Right renal cortex interstitium (tissue), 3 donors: ENCODE results near the gene STARD10. TPM values are rescaled to one million over a fixed set of nuclear protein-coding genes. Genes with fewer than 3 reads are reported as not detected.
"Not testable (repeated sequence)": the region's sequence is repeated elsewhere in the genome, so short reads cannot be mapped to it uniquely, and the experiment has no call there.

ENCODE experiments used
- DNase-seq, 3 donors: peaks; one replicate each; pipeline ENCODE4 v3.0.0-alpha.2; 2013; ENCODE audit warnings: low read depth in 3 of 3, low spot score in 2 of 3
- polyA plus RNA-seq, 3 donors: library from polyadenylated mRNA; unstranded; fragments of 120-200 nt; gene quantifications; one replicate each; pipeline ENCODE4 v1.2.1, GENCODE V29; 2013; ENCODE audit not compliant: insufficient read length in 3 of 3

The STARD10 gene, protein sequence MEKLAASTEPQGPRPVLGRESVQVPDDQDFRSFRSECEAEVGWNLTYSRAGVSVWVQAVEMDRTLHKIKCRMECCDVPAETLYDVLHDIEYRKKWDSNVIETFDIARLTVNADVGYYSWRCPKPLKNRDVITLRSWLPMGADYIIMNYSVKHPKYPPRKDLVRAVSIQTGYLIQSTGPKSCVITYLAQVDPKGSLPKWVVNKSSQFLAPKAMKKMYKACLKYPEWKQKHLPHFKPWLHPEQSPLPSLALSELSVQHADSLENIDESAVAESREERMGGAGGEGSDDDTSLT
- polyA plus RNA-seq, result 10 to 100 TPM; 63.3 to 80.7 (median 76.1) TPM

- peak; percentile 94 to 95 (median 94) for DNase-seq
These were observed at the start of gene STARD10 for GRCh38 chr11:72793425-72794367. Gene STARD10, minus strand, starts transcription at chr11:72794047. Its CDS starts 12,866 bp downstream, at chr11:72781181.

DNA sequence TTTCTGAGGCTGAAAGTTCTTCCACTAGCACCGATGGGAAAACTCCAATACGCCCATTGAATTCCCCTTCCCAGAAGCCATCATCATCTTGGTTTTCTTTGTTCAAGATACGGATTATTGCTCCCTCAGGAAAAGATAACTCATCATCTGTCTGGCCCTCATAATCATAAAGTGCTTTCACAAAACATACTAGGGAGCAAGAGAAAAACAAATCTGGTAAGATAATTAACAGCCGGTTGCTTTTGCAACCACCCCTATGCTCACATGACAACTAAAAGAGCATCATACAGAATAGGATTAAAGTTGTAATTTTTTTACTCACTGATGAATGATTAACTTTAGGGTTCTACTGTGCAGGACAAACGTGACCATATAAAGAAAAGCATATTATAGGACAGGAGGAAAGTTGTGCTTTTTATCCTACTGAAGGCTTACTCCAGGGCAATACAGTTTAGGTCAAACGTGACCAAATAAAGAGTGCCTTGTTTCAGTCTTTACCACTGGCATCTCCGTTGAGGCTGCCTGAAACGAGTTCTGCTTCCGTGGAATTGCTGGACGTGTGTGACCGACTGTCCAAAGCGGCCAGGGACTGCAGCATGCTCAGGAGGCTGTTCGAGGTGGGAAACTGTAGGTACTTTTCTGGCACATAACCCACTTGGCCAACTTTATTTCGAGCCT is 48.9 kb upstream of the STARD10 start:
- DNase-seq, result no peak

- DNase-seq, result no peak
These were observed 48.3 kb upstream of the STARD10 start for GRCh38 chr11:72842126-72842525.

DNA sequence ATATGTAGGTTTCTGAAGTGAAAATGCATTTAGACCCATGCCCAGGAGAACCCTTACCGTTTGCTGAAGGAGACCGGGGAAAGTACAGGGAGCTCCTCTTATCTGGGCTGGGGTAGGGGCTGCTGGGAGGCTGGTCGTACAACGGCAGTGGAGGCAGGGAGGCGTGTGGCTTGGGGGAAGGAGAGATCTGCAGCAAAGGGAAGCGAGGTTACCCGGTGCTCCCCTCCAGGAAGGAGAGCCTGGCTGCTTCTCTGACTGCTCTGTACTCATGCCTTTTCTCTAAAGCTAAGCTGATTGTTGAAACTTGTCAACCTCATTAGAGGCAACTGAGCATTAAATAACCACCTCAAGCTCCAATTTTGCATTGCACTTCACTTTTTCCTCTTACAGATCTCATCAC is 47.5 kb upstream of the STARD10 start:
- DNase-seq, result no peak

- no peak for DNase-seq
These were observed 46.9 kb upstream of the STARD10 start for GRCh38 chr11:72840780-72841179.

GRCh38 chr11:72838691-72839305 is 45.0 kb upstream of the STARD10 start:
- DNase-seq, result no peak

DNA sequence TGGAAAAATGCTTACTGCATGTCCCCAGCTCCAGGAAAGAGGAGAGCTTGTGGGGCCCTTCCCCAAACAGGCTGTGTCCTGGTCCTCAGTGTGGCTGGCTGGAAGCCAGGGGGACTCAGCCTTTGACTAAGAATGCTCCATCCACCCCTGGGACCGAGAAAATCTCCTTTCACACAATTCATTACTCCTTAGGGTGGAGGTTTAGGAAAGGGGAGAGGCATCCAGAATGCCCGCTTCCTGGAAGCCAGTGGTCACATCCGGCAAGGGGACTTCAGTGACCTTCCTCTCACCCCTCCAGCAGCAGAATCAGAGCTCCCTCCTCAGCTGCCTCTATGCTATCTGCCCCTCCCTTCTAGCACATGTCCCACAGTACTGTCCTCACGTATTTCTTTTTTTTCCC is 42.3 kb upstream of the STARD10 start:
- DNase-seq, result no peak

GRCh38 chr11:72834905-72835304 is 41.1 kb upstream of the STARD10 start:
- no peak for DNase-seq

GRCh38 chr11:72833811-72834493 is 40.1 kb upstream of the STARD10 start:
- DNase-seq, result peak in 1 of 3 donors; percentile 64

DNA sequence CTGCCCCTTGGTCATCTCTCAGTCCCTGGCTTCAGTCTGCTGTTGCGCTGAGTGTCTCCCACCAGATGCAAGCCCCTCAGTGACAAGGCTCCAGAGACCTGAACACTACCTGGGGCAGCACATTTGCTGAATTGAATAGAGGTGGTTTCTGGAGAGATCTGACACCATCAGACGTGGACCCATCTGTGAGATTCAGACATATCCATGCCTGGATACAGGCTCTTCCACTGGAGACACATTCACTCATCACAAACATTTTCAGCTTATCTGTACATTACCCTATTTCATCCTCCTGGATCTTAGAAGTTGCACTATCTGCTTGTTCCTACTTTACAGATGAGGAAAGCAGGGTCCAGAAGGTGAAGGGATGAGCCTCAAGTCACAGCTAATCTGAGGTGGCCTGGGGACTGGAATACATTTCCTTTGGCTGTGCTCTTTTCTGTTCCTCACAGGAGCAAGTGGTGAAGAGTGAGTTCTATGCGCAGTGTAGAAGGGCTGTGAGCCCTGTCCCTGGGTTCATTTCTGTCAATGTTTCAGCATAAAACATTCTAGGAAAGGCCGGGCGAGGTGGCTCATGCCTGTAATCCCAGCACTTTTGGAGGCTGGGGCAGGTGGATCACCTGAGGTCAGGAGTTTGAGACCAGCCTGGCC is 39.4 kb upstream of the STARD10 start:
- DNase-seq, result no peak

- no peak for DNase-seq
These were observed 38.6 kb upstream of the STARD10 start for GRCh38 chr11:72832301-72833082.

- peak in 2 of 3 donors; percentile 64 to 73 for DNase-seq
These were observed 37.9 kb upstream of the STARD10 start for GRCh38 chr11:72831521-72832300.

- no peak for DNase-seq
These were observed 36.2 kb upstream of the STARD10 start for GRCh38 chr11:72829884-72830533.

DNA sequence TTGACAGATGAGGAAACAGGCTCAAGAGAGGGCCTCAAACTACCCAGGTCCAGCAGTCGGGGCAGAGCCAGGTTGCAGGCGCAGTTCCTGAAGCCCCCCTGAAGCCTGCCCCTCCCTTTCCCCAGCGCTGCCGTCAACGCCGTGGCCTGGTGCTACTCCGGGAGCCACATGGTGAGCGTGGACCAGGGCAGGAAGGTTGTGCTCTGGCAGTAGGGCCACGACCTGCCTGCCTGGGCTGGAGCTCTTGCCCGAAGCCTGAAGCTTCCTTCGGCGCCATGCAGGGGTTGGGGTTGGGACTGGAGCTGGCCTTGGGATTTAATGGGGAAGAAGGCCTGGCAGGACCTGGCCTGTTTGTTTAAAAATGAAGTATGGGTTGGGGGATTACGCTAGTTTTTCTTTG is 35.3 kb upstream of the STARD10 start:
- DNase-seq, result no peak

DNA sequence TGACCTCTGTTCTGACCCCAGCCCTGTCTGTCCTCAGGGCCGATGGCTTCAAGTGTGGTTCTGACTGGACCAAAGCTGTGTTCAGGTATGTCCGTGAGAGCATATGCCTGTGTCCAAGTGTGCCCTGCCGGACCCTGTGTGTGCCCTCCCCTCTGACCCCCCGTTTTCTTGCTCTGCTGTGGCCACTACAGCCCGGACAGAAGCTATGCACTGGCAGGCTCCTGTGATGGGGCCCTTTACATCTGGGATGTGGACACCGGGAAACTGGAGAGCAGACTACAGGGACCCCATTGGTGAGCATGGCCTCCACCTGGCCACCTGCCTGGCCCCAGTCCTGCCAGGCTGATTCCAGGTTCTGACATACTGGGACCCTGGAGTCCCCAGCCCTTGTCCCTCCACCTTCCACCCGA is 34.9 kb upstream of the STARD10 start:
- DNase-seq, result no peak

- DNase-seq, result no peak
These were observed 34.3 kb upstream of the STARD10 start for GRCh38 chr11:72828081-72828567.

- DNase-seq, result not testable (repeated sequence)
These were observed 33.8 kb upstream of the STARD10 start for GRCh38 chr11:72827656-72828055.
